ENCODE data around the gene STKLD1. TPM values are rescaled to one million over a fixed set of nuclear protein-coding genes. Genes with fewer than 3 reads are reported as not detected.
A peak's percentile ranks its signal among the peaks of the same experiment; 100 is the strongest.

The STKLD1 gene
- total RNA-seq, 1 donor from 2014 or later, result 0.27 TPM

GRCh38 chr9:133394687-133395271 lies 18.6 kb downstream of the STKLD1 start:
- intact Hi-C loops (cut with DNase I), result no loop called here

GRCh38 chr9:133396952-133397351 lies 20.8 kb downstream of the STKLD1 start:
- DNase-seq (ENCODE audit: missing footprints) (no peak), ATAC-seq (no peak)
- intact Hi-C loops (cut with DNase I), result no loop called here

More at GRCh38 chr9:133394687-133395271, 18.6 kb downstream of the STKLD1 start:
- no peak for ATAC-seq
- no peak for DNase-seq (ENCODE audit: missing footprints)

- no peak for ATAC-seq
- no peak for DNase-seq (ENCODE audit: missing footprints)
- intact Hi-C loops (cut with DNase I), result no loop called here
These were observed 21.2 kb downstream of the STKLD1 start for GRCh38 chr9:133397370-133397769.

- DNase-seq (ENCODE audit: missing footprints), result no peak
- intact Hi-C loops (cut with DNase I), result no loop called here
- no peak for ATAC-seq
These were observed 21.7 kb downstream of the STKLD1 start for GRCh38 chr9:133397895-133398294.

- intact Hi-C loops (cut with DNase I), result no loop called here
- DNase-seq (ENCODE audit: missing footprints) (no peak), ATAC-seq (no peak)
These were observed 24.1 kb downstream of the STKLD1 start for GRCh38 chr9:133400292-133400691.

GRCh38 chr9:133401588-133401987 lies 25.4 kb downstream of the STKLD1 start:
- intact Hi-C loops (cut with DNase I), result no loop called here
- no peak for ATAC-seq
- no peak for DNase-seq (ENCODE audit: missing footprints)

GRCh38 chr9:133402689-133403088 lies 26.5 kb downstream of the STKLD1 start:
- no peak for DNase-seq (ENCODE audit: missing footprints)
- no peak for ATAC-seq
- intact Hi-C loops (cut with DNase I), result no loop called here

GRCh38 chr9:133403766-133404453 lies 27.7 kb downstream of the STKLD1 start:
- intact Hi-C loops (cut with DNase I), result no loop called here
- ATAC-seq, result no peak
- no peak for DNase-seq (ENCODE audit: missing footprints)

GRCh38 chr9:133404454-133405002 lies 28.4 kb downstream of the STKLD1 start:
- ATAC-seq, result no peak
- intact Hi-C loops (cut with DNase I), result no loop called here
- no peak for DNase-seq (ENCODE audit: missing footprints)

- DNase-seq (ENCODE audit: missing footprints) (no peak), ATAC-seq (peak; percentile 45)
- intact Hi-C loops (cut with DNase I), result no loop called here
These were observed 29.6 kb downstream of the STKLD1 start for GRCh38 chr9:133405508-133406438.

GRCh38 chr9:133406480-133407307 lies 30.5 kb downstream of the STKLD1 start:
- ATAC-seq (peak; percentile 77), DNase-seq (ENCODE audit: missing footprints) (peak; percentile 86)
- intact Hi-C loops (cut with DNase I), result loop anchor here (1.0 kb wide), 1 partner anchor 80 kb away; no protein-coding TSS in a partner anchor

- intact Hi-C loops (cut with DNase I), result no loop called here
- ATAC-seq (no peak), DNase-seq (ENCODE audit: missing footprints) (no peak)
These were observed 31.9 kb downstream of the STKLD1 start for GRCh38 chr9:133408042-133408441.

- DNase-seq (ENCODE audit: missing footprints) (no peak), ATAC-seq (no peak)
- intact Hi-C loops (cut with DNase I), result loop anchor here (5.0 to 10.0 kb wide), 3 partner anchors 38 to 310 kb away; partner anchors contain the start of genes SLC2A6, STKLD1 and SURF4
These were observed 39.0 kb downstream of the STKLD1 start for GRCh38 chr9:133415170-133415569.

- intact Hi-C loops (cut with DNase I), result loop anchor here (5.0 to 10.0 kb wide), 3 partner anchors 40 to 307 kb away; partner anchors contain the start of genes SLC2A6, STKLD1 and SURF4
- ATAC-seq (peak; percentile 97), DNase-seq (ENCODE audit: missing footprints) (peak; percentile 92)
These were observed 41.6 kb downstream of the STKLD1 start, which contains the start of gene REXO4 for GRCh38 chr9:133417541-133418461. REXO4 (minus strand) TSS chr9:133418010; CDS start chr9:133417844, 166 bp downstream.

GRCh38 chr9:133419005-133419404 lies 42.8 kb downstream of the STKLD1 start:
- ATAC-seq (no peak), DNase-seq (ENCODE audit: missing footprints) (no peak)
- intact Hi-C loops (cut with DNase I), result loop anchor here (5.0 to 10.0 kb wide), 3 partner anchors 42 to 306 kb away; partner anchors contain the start of genes SLC2A6, STKLD1 and SURF4

GRCh38 chr9:133420392-133420827 lies 44.2 kb downstream of the STKLD1 start:
- no peak for ATAC-seq
- intact Hi-C loops (cut with DNase I), result no loop called here
- no peak for DNase-seq (ENCODE audit: missing footprints)
